PC-9 (cell line): Measurements from ENCODE around the gene B4GALT3. TPM values are rescaled to one million over a fixed set of nuclear protein-coding genes. Genes with fewer than 3 reads are reported as not detected.

Experiments used
- BruUV-seq: library from RNA; stranded (reverse); fragments of 400-500 nt; replicated peaks from 2 replicates; lab custom pipeline; 2021; lab: Mats Ljungman, UMichigan
- CTCF ChIA-PET: fragments of 300-600 bp; sonication (Branson Sonifier 250); formaldehyde crosslinking; loops from one replicate; lab custom pipeline; 2022; ENCODE audit warnings: antibody characterized with exemption; lab: Charles Lee
- POLR2A ChIA-PET: fragments of 300-600 bp; sonication (Branson Sonifier 250); formaldehyde crosslinking; loops from one replicate; lab custom pipeline; 2022; ENCODE audit warnings: antibody characterized with exemption; ENCODE audit not compliant: unreplicated experiment; lab: Charles Lee
- DNase-seq, 2 experiments: peaks; one replicate each; pipeline versions ENCODE4 v3.0.0 to v3.0.0-alpha.2; 2015 to 2022; ENCODE audit warnings: mixed read lengths in 1 of 2
- H2AFZ ChIP-seq: fragments of 200-600 bp; sonication (generic); 2 replicates; pipeline ENCODE4 v1.8.1; 2017; ENCODE audit warnings: antibody characterized with exemption
- H3F3A ChIP-seq: fragments of 200-600 bp; sonication (generic); 2 replicates; pipeline ENCODE4 v1.8.1; 2017; ENCODE audit warnings: antibody characterized with exemption, mild to moderate bottlenecking, low read depth; ENCODE audit not compliant: insufficient read depth
- H3K27ac ChIP-seq: fragments of 200-600 bp; sonication (generic); 2 replicates; pipeline ENCODE4 v1.6.1; 2016; ENCODE audit warnings: mixed run types
- H3K27me3 ChIP-seq: fragments of 200-600 bp; sonication (generic); 2 replicates; pipeline ENCODE4 v1.6.1; 2016; ENCODE audit warnings: low read depth, mixed run types; ENCODE audit not compliant: insufficient read depth
- H3K36me3 ChIP-seq: fragments of 200-600 bp; sonication (generic); 2 replicates; pipeline ENCODE4 v1.6.1; 2016; ENCODE audit warnings: low read depth, mixed run types
- H3K4me1 ChIP-seq: fragments of 200-600 bp; sonication (generic); replicated peaks from 2 replicates; pipeline ENCODE4 v1.6.1; 2016; ENCODE audit warnings: mixed run types; ENCODE audit not compliant: insufficient read depth
- H3K4me2 ChIP-seq: fragments of 200-600 bp; sonication (generic); 2 replicates; pipeline ENCODE4 v1.6.1; 2017; ENCODE audit warnings: mixed run types
- H3K4me3 ChIP-seq: fragments of 200-600 bp; sonication (generic); 2 replicates; pipeline ENCODE4 v1.6.1; 2016; ENCODE audit warnings: mixed run types
- H3K79me2 ChIP-seq: fragments of 200-600 bp; sonication (generic); 2 replicates; pipeline ENCODE4 v1.6.1; 2017; ENCODE audit warnings: low read depth, mixed run types
- H3K9me2 ChIP-seq: fragments of 200-600 bp; sonication (generic); 2 replicates; pipeline ENCODE4 v1.8.1; 2017; ENCODE audit warnings: mild to moderate bottlenecking; ENCODE audit not compliant: insufficient read depth
- H3K9me3 ChIP-seq: fragments of 200-600 bp; sonication (generic); 2 replicates; pipeline ENCODE4 v1.8.1; 2016; ENCODE audit warnings: low read depth; ENCODE audit not compliant: insufficient read depth
- H4K20me1 ChIP-seq: fragments of 200-600 bp; sonication (generic); 2 replicates; pipeline ENCODE4 v1.8.1; 2017; ENCODE audit not compliant: insufficient read depth
- EZH2 ChIP-seq: fragments of 200-600 bp; sonication (generic); IDR thresholded peaks from 2 replicates; pipeline ENCODE4 v1.8.0; 2017; ENCODE audit warnings: antibody characterized with exemption, low read depth
- intact Hi-C: fragments of 100-400 bp; cut with micrococcal nuclease; formaldehyde crosslinking; loops from one replicate; pipeline ENCODE4 v1.10.0; 2022; ENCODE audit not compliant: unreplicated experiment
- total RNA-seq: library from RNA; stranded (reverse); gene quantifications from 2 replicates; pipeline ENCODE4 v1.2.3, GENCODE V29; 2021
- TF ChIP-seq, protein P1 (sequence below): fragments of 200-600 bp; sonication (generic); conservative IDR thresholded peaks from 2 replicates; pipeline ENCODE4 v1.6.1; 2017; ENCODE audit warnings: mixed run types, antibody characterized with exemption, mild to moderate bottlenecking, moderate library complexity

B4GALT3 gene
- total RNA-seq, 1 experiment from 2014 or later = 35.5 TPM

- intact Hi-C loops = no loop called here
- Histone ChIP-seq H3K4me2 (no peak overlapping the region), H2AFZ (no peak overlapping the region), H3K27ac (no peak overlapping the region), H3K4me3 (no peak overlapping the region), H3K27me3 (no peaks in the 10 kb centered on the region), H4K20me1 (no peaks in the 10 kb centered on the region), H3F3A (peaks cover 39% of the 10 kb centered on the region), H3K4me1 (peaks cover 25% of the 10 kb centered on the region), H3K36me3 (peaks cover 8% of the 10 kb centered on the region), H3K9me2 (no peaks in the 10 kb centered on the region), H3K9me3 (no peaks in the 10 kb centered on the region), H3K79me2 (peaks cover 19% of the 10 kb centered on the region)
- no peak for DNase-seq
- ChIA-PET POLR2A (interaction anchor here (0.7 kb wide), 1 partner anchor 109 kb away, joined by 3 read pairs; no protein-coding TSS in a partner anchor), CTCF (no interaction called here)
- TF ChIP-seq, protein P1, sequence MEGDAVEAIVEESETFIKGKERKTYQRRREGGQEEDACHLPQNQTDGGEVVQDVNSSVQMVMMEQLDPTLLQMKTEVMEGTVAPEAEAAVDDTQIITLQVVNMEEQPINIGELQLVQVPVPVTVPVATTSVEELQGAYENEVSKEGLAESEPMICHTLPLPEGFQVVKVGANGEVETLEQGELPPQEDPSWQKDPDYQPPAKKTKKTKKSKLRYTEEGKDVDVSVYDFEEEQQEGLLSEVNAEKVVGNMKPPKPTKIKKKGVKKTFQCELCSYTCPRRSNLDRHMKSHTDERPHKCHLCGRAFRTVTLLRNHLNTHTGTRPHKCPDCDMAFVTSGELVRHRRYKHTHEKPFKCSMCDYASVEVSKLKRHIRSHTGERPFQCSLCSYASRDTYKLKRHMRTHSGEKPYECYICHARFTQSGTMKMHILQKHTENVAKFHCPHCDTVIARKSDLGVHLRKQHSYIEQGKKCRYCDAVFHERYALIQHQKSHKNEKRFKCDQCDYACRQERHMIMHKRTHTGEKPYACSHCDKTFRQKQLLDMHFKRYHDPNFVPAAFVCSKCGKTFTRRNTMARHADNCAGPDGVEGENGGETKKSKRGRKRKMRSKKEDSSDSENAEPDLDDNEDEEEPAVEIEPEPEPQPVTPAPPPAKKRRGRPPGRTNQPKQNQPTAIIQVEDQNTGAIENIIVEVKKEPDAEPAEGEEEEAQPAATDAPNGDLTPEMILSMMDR = no peak
- no peak for TF ChIP-seq EZH2
- BruUV-seq = no TSS peak
These were observed 15.3 kb downstream of the B4GALT3 start for GRCh38 chr1:161162052-161162451.

- Histone ChIP-seq H3K27me3 (no peaks in the 10 kb centered on the region), H3K9me3 (no peaks in the 10 kb centered on the region), H3K9me2 (no peaks in the 10 kb centered on the region), H3K4me2 (no peak overlapping the region), H3K36me3 (peaks cover 11% of the 10 kb centered on the region), H3K4me3 (no peak overlapping the region), H3K27ac (no peak overlapping the region), H4K20me1 (no peaks in the 10 kb centered on the region), H3K4me1 (peaks cover 24% of the 10 kb centered on the region), H3K79me2 (peaks cover 19% of the 10 kb centered on the region), H2AFZ (no peak overlapping the region), H3F3A (peaks cover 37% of the 10 kb centered on the region)
- DNase-seq = no peak
- intact Hi-C loops = no loop called here
- no TSS peak for BruUV-seq
- CTCF ChIA-PET = no interaction called here
- POLR2A ChIA-PET = no interaction called here
- TF ChIP-seq, protein P1 = no peak
- TF ChIP-seq EZH2 = no peak
These were observed 15.7 kb downstream of the B4GALT3 start for GRCh38 chr1:161161652-161162051.

DNA sequence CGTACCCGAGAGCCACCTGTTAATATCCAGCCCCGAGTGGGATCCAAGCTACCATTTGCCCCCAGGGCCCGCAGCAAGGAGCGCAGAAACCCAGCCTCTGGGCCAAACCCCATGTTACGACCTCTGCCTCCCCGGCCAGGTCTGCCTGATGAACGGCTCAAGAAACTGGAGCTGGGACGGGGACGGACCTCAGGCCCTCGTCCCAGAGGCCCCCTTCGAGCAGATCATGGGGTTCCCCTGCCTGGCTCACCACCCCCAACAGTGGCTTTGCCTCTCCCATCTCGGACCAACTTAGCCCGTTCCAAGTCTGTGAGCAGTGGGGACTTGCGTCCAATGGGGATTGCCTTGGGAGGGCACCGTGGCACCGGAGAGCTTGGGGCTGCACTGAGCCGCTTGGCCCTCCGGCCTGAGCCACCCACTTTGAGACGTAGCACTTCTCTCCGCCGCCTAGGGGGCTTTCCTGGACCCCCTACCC, 16.6 kb downstream of the B4GALT3 start:
- BruUV-seq = no TSS peak
- H3K4me2 ChIP-seq = peak overlapping the region; percentile 91; the same call in 1 of the 2 replicates
- CTCF ChIA-PET = no interaction called here
- H3K27me3 ChIP-seq = no peaks in the 10 kb centered on the region
- peaks cover 12% of the 10 kb centered on the region for H3K36me3 ChIP-seq
- no peaks in the 10 kb centered on the region for H4K20me1 ChIP-seq
- no peaks in the 10 kb centered on the region for H3K9me2 ChIP-seq
- H3K4me1 ChIP-seq = peaks cover 24% of the 10 kb centered on the region
- H3K27ac ChIP-seq = no peak overlapping the region
- peaks cover 34% of the 10 kb centered on the region for H3F3A ChIP-seq
- POLR2A ChIA-PET = no interaction called here
- H3K4me3 ChIP-seq = peak overlapping the region; percentile 94; the same call in 1 of the 2 replicates
- intact Hi-C loops = no loop called here
- no peak overlapping the region for H2AFZ ChIP-seq
- no peak for TF ChIP-seq EZH2
- TF ChIP-seq, protein P1 = no peak
- H3K79me2 ChIP-seq = peaks cover 19% of the 10 kb centered on the region
- DNase-seq = no peak
- H3K9me3 ChIP-seq = no peaks in the 10 kb centered on the region
